CD4-positive, alpha-beta memory T cell (primary cell): ENCODE measurements around the gene P2RY14. TPM values are rescaled to one million over a fixed set of nuclear protein-coding genes. Genes with fewer than 3 reads are reported as not detected.

Source experiments
- CTCF ChIA-PET: fragments of 350-600 bp; sonication (Branson Sonifier 250); formaldehyde crosslinking; loops from one replicate; lab custom pipeline; 2021; ENCODE audit warnings: inconsistent platforms; ENCODE audit not compliant: partially characterized antibody; lab: Charles Lee
- POLR2A ChIA-PET: fragments of 350-600 bp; sonication (Branson Sonifier 250); formaldehyde crosslinking; loops from one replicate; lab custom pipeline; 2021; ENCODE audit not compliant: partially characterized antibody; lab: Charles Lee
- DNase-seq, 5 donors: peaks; one replicate each; pipeline versions ENCODE4 v3.0.0 to v3.0.0-alpha.2; 2020 to 2022; ENCODE audit warnings: mixed read lengths in 1 of 5
- H3K27ac ChIP-seq: one replicate; pipeline ENCODE4 v1.7.0; 2013; ENCODE audit warnings: low read depth, low read length
- H3K27me3 ChIP-seq: 2 replicates; pipeline ENCODE4 v1.7.0; 2013; ENCODE audit warnings: mild to moderate bottlenecking, low read length, moderate library complexity; ENCODE audit not compliant: insufficient read depth
- H3K36me3 ChIP-seq: 2 replicates; pipeline ENCODE4 v1.7.0; 2013; ENCODE audit warnings: mild to moderate bottlenecking, low read length, moderate library complexity; ENCODE audit not compliant: insufficient read depth
- H3K4me1 ChIP-seq: 2 replicates; pipeline ENCODE4 v1.7.0; 2013; ENCODE audit warnings: mild to moderate bottlenecking, low read length, moderate library complexity; ENCODE audit not compliant: insufficient read depth
- H3K4me3 ChIP-seq, 2 donors: one replicate each; pipeline ENCODE4 v1.7.0; 2013; ENCODE audit warnings: low read length in 2 of 2, mild to moderate bottlenecking in 1 of 2
- H3K9me3 ChIP-seq, 2 donors: one replicate each; pipeline ENCODE4 v1.7.0; 2013; ENCODE audit warnings: low read length in 2 of 2, control low read depth in 1 of 2; ENCODE audit not compliant: control insufficient read depth in 1 of 2
- H3K27ac Mint-ChIP-seq, 7 donors: one replicate each; pipeline ENCODE4 v1.8.0; 2020 to 2021; ENCODE audit warnings: mixed read lengths in 7 of 7, mild to moderate bottlenecking in 6 of 7, inconsistent platforms in 3 of 7, moderate library complexity in 3 of 7
- H3K27me3 Mint-ChIP-seq, 2 donors: one replicate each; pipeline ENCODE4 v1.8.0; 2020 to 2021; ENCODE audit warnings: mixed read lengths in 2 of 2
- H3K36me3 Mint-ChIP-seq, 2 donors: one replicate each; pipeline ENCODE4 v1.8.0; 2020 to 2021; ENCODE audit warnings: mixed read lengths in 2 of 2, inconsistent platforms in 1 of 2, mild to moderate bottlenecking in 1 of 2
- H3K4me1 Mint-ChIP-seq, 4 donors: one replicate each; pipeline ENCODE4 v1.8.0; 2020 to 2021; ENCODE audit warnings: mixed read lengths in 4 of 4, mild to moderate bottlenecking in 1 of 4
- H3K4me3 Mint-ChIP-seq, 8 donors: one replicate each; pipeline ENCODE4 v1.8.0; 2020 to 2021; ENCODE audit warnings: mixed read lengths in 8 of 8, mild to moderate bottlenecking in 7 of 8, moderate library complexity in 6 of 8, inconsistent platforms in 3 of 8
- H3K9me3 Mint-ChIP-seq, 8 donors: one replicate each; pipeline ENCODE4 v1.8.0; 2020 to 2021; ENCODE audit warnings: mixed read lengths in 8 of 8, mild to moderate bottlenecking in 5 of 8, inconsistent platforms in 3 of 8, moderate library complexity in 1 of 8
- intact Hi-C: fragments of 100-400 bp; cut with micrococcal nuclease; formaldehyde crosslinking; loops from one replicate; pipeline ENCODE4 v1.15.1; 2023
- polyA plus RNA-seq, 2 donors: library from polyadenylated mRNA; unstranded; fragments of 300-500 nt; fragmentation: Illumina TruSeq; gene quantifications; one replicate each; pipeline ENCODE4 v1.2.3, GENCODE V29; 2021
- total RNA-seq, 2 experiments: library from RNA; stranded (reverse); gene quantifications; one replicate each; pipeline ENCODE4 v1.2.3, GENCODE V29; 2021

P2RY14 gene
- total and polyA plus RNA-seq, 4 experiments from 2014 or later: 0.36 to 1.3 (median 1.1) TPM

DNA sequence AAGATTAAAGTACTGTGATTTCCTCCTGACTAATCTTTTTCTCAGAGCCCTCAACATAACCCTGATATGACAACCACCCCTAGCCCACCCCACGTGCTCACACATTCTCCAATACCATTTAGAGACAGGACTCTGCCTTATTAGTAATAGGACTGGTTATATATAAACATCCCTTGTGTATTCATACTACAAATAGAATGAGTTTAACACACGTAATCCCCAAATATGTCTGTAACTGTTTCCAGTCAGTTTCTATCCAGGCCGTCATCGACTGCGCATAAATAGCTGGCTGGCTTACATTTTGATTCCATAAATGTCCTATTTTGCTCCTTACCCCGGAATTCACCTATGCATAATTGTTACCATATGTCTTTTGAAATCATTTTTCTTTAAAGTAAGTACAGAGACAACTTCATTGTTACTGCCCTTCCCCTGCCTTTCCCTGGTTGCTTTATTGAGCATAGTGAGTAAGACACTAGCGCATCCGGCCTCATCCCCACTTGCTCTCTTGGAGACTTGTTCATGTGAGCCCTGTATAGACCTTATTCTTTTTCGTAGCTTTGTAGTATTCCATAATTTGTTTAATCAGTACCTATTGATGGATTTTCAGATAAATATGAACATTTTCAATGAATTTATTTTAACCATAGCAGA is 3.5 kb upstream of the P2RY14 start:
- no peak overlapping the region for H3K27ac Mint-ChIP-seq
- H3K27me3 Mint-ChIP-seq: no peaks in the 10 kb centered on the region
- CTCF ChIA-PET: interaction anchor here (0.7 to 9.5 kb wide), 19 partner anchors 11 to 125 kb away, joined by 3 to 221 read pairs (median 5); no protein-coding TSS in a partner anchor
- H3K27ac ChIP-seq: no peak overlapping the region
- no peak overlapping the region for H3K4me3 ChIP-seq
- no peak for DNase-seq
- H3K9me3 ChIP-seq: no peaks in the 10 kb centered on the region
- peaks cover 23 to 44% (median 29%) of the 10 kb centered on the region in 4 donors for H3K4me1 Mint-ChIP-seq
- H3K4me3 Mint-ChIP-seq: no peak overlapping the region
- peaks cover 38% of the 10 kb centered on the region for H3K4me1 ChIP-seq
- intact Hi-C loops: loop anchor here (2.0 to 10.0 kb wide), 5 partner anchors 354 to 633 kb away; no protein-coding TSS in a partner anchor
- H3K36me3 Mint-ChIP-seq: no peaks in the 10 kb centered on the region
- H3K36me3 ChIP-seq: no peaks in the 10 kb centered on the region
- POLR2A ChIA-PET: interaction anchor here (1.4 to 1.7 kb wide), 2 partner anchors 54 to 113 kb away, joined by 4 read pairs; no protein-coding TSS in a partner anchor
- H3K9me3 Mint-ChIP-seq: no peaks in the 10 kb centered on the region
- H3K27me3 ChIP-seq: no peaks in the 10 kb centered on the region

GRCh38 chr3:151276687-151277042 is 1.7 kb downstream of the P2RY14 start:
- CTCF ChIA-PET: interaction anchor here (1.0 to 9.5 kb wide), 5 partner anchors 9 to 107 kb away, joined by 3 to 221 read pairs (median 6); no protein-coding TSS in a partner anchor
- Histone ChIP-seq H3K27me3 (no peaks in the 10 kb centered on the region), H3K9me3 (no peaks in the 10 kb centered on the region), H3K36me3 (no peaks in the 10 kb centered on the region), H3K4me1 (peaks cover 41% of the 10 kb centered on the region), H3K4me3 (no peak overlapping the region), H3K27ac (peak overlapping the region; percentile 33)
- DNase-seq: peak; percentile 46 to 72 (median 59)
- Mint-ChIP-seq H3K4me3 (peak overlapping the region; percentile 56 to 90 (median 72)), H3K9me3 (no peaks in the 10 kb centered on the region), H3K27me3 (no peaks in the 10 kb centered on the region), H3K27ac (peak overlapping the region; percentile 93 to 96 (median 94)), H3K4me1 (peaks cover 23 to 54% (median 36%) of the 10 kb centered on the region in 4 donors), H3K36me3 (no peaks in the 10 kb centered on the region)
- POLR2A ChIA-PET: interaction anchor here (1.4 kb wide), 1 partner anchor 74 kb away, joined by 4 read pairs; the partner anchor contains the start of gene GPR171
- intact Hi-C loops: no loop called here

- Mint-ChIP-seq H3K9me3 (no peaks in the 10 kb centered on the region), H3K4me1 (peaks cover 23 to 54% (median 36%) of the 10 kb centered on the region in 4 donors), H3K27ac (peak overlapping the region; percentile 93 to 96 (median 94)), H3K36me3 (no peaks in the 10 kb centered on the region), H3K4me3 (peak overlapping the region in 7 of 8 donors; percentile 65 to 90 (median 74)), H3K27me3 (no peaks in the 10 kb centered on the region)
- peaks cover 41% of the 10 kb centered on the region for H3K4me1 ChIP-seq
- no peaks in the 10 kb centered on the region for H3K27me3 ChIP-seq
- no peak overlapping the region for H3K4me3 ChIP-seq
- H3K36me3 ChIP-seq: no peaks in the 10 kb centered on the region
- POLR2A ChIA-PET: interaction anchor here (1.2 to 1.3 kb wide), 2 partner anchors 48 to 105 kb away, joined by 3 read pairs; no protein-coding TSS in a partner anchor
- H3K9me3 ChIP-seq: no peaks in the 10 kb centered on the region
- intact Hi-C loops: no loop called here
- no peak for DNase-seq
- H3K27ac ChIP-seq: peak overlapping the region; percentile 33
- CTCF ChIA-PET: interaction anchor here (1.0 to 9.5 kb wide), 6 partner anchors 9 to 125 kb away, joined by 3 to 221 read pairs (median 4); no protein-coding TSS in a partner anchor
Measured at GRCh38 chr3:151276038-151276686, 2.2 kb downstream of the P2RY14 start.

DNA sequence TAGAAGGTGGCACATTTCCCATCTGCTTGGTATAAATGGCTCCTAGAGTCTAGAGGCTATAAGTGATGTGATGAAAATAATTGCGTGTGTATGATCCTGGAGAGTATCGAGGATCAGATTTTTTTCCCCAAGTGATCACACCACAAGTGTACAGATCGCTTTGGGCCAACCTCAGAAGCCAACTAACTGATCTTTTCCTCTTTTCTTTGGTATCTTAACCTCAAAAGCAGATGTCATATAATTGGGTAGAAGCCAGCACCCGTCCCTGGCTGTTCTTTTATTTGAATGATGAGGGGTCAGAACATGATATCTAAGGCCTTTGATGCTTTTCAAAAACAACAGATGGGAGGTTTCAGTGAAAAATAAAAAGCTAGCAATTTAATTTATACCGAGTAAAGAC is 3.3 kb downstream of the P2RY14 start:
- Histone ChIP-seq H3K27ac (no peak overlapping the region), H3K36me3 (no peaks in the 10 kb centered on the region), H3K4me1 (peaks cover 41% of the 10 kb centered on the region), H3K9me3 (no peaks in the 10 kb centered on the region), H3K27me3 (no peaks in the 10 kb centered on the region), H3K4me3 (no peak overlapping the region)
- H3K9me3 Mint-ChIP-seq: no peaks in the 10 kb centered on the region
- H3K4me1 Mint-ChIP-seq: peaks cover 23 to 54% (median 37%) of the 10 kb centered on the region in 4 donors
- peak overlapping the region; percentile 4 to 96 (median 60) for H3K27ac Mint-ChIP-seq
- ChIA-PET POLR2A (interaction anchor here (0.7 to 1.3 kb wide), 3 partner anchors 47 to 106 kb away, joined by 3 read pairs; no protein-coding TSS in a partner anchor), CTCF (interaction anchor here (9.3 to 9.5 kb wide), 2 partner anchors 48 to 106 kb away, joined by 200 to 221 read pairs; no protein-coding TSS in a partner anchor)
- intact Hi-C loops: no loop called here
- H3K4me3 Mint-ChIP-seq: peak overlapping the region in 3 of 8 donors; percentile 3 to 51 (median 11)
- H3K36me3 Mint-ChIP-seq: no peaks in the 10 kb centered on the region
- no peak for DNase-seq
- H3K27me3 Mint-ChIP-seq: no peaks in the 10 kb centered on the region

DNA sequence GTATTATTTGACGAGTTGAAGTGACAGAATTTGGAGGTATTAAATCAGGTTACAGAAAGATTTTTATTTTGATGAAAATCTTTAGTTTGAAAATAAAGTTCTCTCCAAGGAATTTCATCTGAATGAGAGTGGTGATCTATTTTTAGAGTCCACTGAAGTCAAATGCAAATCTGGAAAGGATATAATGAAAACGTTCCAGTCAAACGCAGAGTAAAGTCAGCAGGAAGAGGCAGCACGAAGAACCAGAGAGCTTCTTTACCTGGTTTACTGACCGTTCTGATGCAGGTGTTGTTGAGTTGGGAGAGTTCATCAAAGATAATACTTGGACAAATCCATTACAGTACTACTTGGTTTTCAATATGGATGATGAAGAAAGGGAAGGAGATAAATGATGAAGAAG is 8.7 kb downstream of the P2RY14 start:
- DNase-seq: no peak
- Mint-ChIP-seq H3K4me1 (peaks cover 10 to 27% (median 18%) of the 10 kb centered on the region in 4 donors), H3K9me3 (no peaks in the 10 kb centered on the region), H3K27ac (peak overlapping the region in 1 of 7 donors; percentile 60), H3K36me3 (no peaks in the 10 kb centered on the region), H3K4me3 (peak overlapping the region in 1 of 8 donors; percentile 9), H3K27me3 (peaks cover 0 to 1% of the 10 kb centered on the region in 2 donors)
- ChIA-PET CTCF (interaction anchor here (1.1 kb wide), 1 partner anchor 9 kb away, joined by 3 read pairs; the partner anchor contains the start of gene P2RY14), POLR2A (no interaction called here)
- peaks cover 10% of the 10 kb centered on the region for H3K4me1 ChIP-seq
- H3K9me3 ChIP-seq: no peaks in the 10 kb centered on the region
- intact Hi-C loops: no loop called here
- H3K36me3 ChIP-seq: no peaks in the 10 kb centered on the region
- no peak overlapping the region for H3K27ac ChIP-seq
- no peak overlapping the region for H3K4me3 ChIP-seq
- H3K27me3 ChIP-seq: no peaks in the 10 kb centered on the region

DNA sequence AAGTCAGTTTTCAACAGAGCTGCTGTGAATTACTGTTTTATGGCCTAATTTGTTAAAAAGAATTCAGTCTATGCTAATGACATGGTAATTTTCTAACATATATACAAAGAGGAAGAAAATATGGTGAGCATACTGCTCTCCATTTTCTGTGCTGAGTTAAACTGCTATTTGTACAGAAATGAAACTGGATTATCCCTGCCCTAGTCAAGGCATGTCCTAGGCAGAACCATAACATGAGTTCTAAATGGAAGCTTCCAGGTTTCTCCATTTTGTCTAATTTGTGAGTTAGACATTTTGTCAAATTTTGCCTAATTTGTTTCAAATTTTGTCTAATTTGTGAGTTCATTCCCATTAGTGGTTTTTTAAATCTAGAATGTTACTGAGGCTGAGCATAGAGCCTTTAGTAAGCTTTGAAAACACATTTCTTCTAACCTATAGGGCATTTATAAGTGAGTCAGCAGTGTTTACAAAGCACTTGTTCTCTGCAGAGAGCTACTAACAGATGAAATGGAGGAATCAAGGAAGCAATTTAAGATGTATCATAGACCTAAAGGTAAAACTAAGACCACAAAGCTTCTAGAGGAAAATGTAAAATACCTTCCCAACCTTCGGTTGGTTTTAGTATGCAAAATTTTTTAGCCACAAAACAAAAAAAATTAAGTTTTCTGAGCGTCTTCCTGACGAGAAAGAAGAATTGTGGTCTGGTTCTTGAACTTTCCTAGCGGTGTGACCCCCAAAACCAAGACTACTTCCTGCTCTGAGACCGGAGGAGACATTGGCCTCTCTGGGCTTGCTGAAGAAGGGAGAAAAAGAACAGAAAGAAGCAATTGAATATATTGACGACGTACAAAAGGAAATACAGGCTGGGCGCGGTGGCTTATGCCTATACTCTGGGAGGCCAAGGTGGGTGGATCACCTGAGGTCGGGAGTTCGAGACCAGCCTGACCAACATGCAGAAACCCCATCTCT is 9.8 kb downstream of the P2RY14 start:
- Histone ChIP-seq H3K9me3 (no peaks in the 10 kb centered on the region), H3K4me3 (no peak overlapping the region), H3K27me3 (no peaks in the 10 kb centered on the region), H3K4me1 (peaks cover 10% of the 10 kb centered on the region), H3K27ac (no peak overlapping the region), H3K36me3 (no peaks in the 10 kb centered on the region)
- ChIA-PET CTCF (interaction anchor here (0.7 to 2.8 kb wide), 13 partner anchors 8 to 113 kb away, joined by 3 to 19 read pairs (median 6); partner anchors contain the start of gene P2RY14), POLR2A (interaction anchor here (0.8 to 1.4 kb wide), 3 partner anchors 9 to 68 kb away, joined by 3 to 6 read pairs (median 5); no protein-coding TSS in a partner anchor)
- peak overlapping the region; percentile 68 to 92 (median 85) for H3K27ac Mint-ChIP-seq
- no peaks in the 10 kb centered on the region for H3K36me3 Mint-ChIP-seq
- H3K9me3 Mint-ChIP-seq: no peaks in the 10 kb centered on the region
- H3K27me3 Mint-ChIP-seq: peaks cover 0 to 1% of the 10 kb centered on the region in 2 donors
- intact Hi-C loops: no loop called here
- H3K4me1 Mint-ChIP-seq: peaks cover 10 to 25% (median 14%) of the 10 kb centered on the region in 4 donors
- DNase-seq: peak; percentile 43 to 53 (median 47)
- peak overlapping the region; percentile 50 to 81 (median 74) for H3K4me3 Mint-ChIP-seq
